Osteocyte (in vitro differentiated cells): Measurements from ENCODE around the gene OR9Q1. TPM values are rescaled to one million over a fixed set of nuclear protein-coding genes. Genes with fewer than 3 reads are reported as not detected.

Source experiments
- DNase-seq: peaks from one replicate; pipeline ENCODE4 v3.0.0; 2021; ENCODE audit warnings: mixed read lengths; ENCODE audit not compliant: unreplicated experiment; ENCODE audit errors: extremely low spot score
- H3K27ac Mint-ChIP-seq: one replicate; pipeline ENCODE4 v1.8.0; 2021; ENCODE audit warnings: mild to moderate bottlenecking, mixed read lengths; ENCODE audit not compliant: unreplicated experiment
- H3K27me3 Mint-ChIP-seq: one replicate; pipeline ENCODE4 v1.8.0; 2021; ENCODE audit warnings: mixed read lengths; ENCODE audit not compliant: unreplicated experiment
- H3K36me3 Mint-ChIP-seq: one replicate; pipeline ENCODE4 v1.8.0; 2021; ENCODE audit warnings: mixed read lengths; ENCODE audit not compliant: unreplicated experiment
- H3K4me1 Mint-ChIP-seq: one replicate; pipeline ENCODE4 v1.8.0; 2021; ENCODE audit warnings: mixed read lengths; ENCODE audit not compliant: unreplicated experiment
- H3K4me3 Mint-ChIP-seq: one replicate; pipeline ENCODE4 v1.8.0; 2021; ENCODE audit warnings: mild to moderate bottlenecking, moderate library complexity, mixed read lengths; ENCODE audit not compliant: unreplicated experiment
- H3K9me3 Mint-ChIP-seq: one replicate; pipeline ENCODE4 v1.8.0; 2021; ENCODE audit warnings: mixed read lengths; ENCODE audit not compliant: unreplicated experiment
- total RNA-seq: library from RNA; stranded (reverse); gene quantifications from 2 replicates; pipeline ENCODE4 v1.2.1, GENCODE V29; 2021
- TF ChIP-seq, protein P1 (sequence below): fragments of 200-600 bp; sonication (generic); IDR thresholded peaks from 2 replicates; pipeline ENCODE4 v1.5.0; 2021; ENCODE audit warnings: antibody characterized with exemption, mild to moderate bottlenecking, moderate library complexity

The OR9Q1 gene
- total RNA-seq, 1 donor from 2014 or later = not detected

DNA sequence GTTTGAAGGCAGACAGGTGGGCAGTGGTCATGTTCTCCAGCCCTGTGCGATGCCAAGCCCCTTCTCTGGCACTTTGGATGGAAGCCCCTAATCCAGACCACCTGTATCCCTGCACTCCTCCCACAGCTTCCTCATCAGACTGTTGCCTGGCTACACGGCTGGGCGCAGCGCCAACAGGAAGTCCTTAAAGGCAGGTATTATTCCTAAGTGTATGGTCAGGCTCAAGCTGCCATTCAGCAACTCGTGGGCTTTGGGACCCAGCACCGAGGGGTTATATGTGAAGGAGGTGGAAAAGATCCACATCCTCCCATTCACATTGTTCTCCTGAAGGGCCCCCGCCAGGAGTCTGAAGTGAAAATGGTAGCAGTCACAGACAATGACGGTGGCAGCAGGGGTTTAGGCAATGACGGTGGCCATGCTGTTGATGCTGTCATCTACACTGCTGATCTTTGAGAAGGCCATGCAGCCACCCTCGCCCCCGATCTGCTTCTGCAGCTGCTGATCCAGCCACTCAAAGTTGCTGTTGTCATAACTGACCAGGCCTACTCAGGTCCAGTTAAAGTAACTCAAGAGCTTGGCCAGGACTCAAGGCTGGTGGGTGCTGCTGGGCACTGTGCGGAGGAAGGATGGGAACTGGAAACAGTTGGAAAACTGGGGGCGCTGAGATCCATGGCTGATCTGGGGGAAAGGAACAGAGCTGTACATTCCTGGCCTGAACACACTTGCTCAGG is 34.8 kb downstream of the OR9Q1 start:
- H3K9me3 Mint-ChIP-seq = peaks cover 10% of the 10 kb centered on the region
- H3K36me3 Mint-ChIP-seq = no peaks in the 10 kb centered on the region
- peaks cover 6% of the 10 kb centered on the region for H3K4me1 Mint-ChIP-seq
- TF ChIP-seq, protein P1, sequence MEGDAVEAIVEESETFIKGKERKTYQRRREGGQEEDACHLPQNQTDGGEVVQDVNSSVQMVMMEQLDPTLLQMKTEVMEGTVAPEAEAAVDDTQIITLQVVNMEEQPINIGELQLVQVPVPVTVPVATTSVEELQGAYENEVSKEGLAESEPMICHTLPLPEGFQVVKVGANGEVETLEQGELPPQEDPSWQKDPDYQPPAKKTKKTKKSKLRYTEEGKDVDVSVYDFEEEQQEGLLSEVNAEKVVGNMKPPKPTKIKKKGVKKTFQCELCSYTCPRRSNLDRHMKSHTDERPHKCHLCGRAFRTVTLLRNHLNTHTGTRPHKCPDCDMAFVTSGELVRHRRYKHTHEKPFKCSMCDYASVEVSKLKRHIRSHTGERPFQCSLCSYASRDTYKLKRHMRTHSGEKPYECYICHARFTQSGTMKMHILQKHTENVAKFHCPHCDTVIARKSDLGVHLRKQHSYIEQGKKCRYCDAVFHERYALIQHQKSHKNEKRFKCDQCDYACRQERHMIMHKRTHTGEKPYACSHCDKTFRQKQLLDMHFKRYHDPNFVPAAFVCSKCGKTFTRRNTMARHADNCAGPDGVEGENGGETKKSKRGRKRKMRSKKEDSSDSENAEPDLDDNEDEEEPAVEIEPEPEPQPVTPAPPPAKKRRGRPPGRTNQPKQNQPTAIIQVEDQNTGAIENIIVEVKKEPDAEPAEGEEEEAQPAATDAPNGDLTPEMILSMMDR = no peak
- peak; percentile 75 for DNase-seq
- peak overlapping the region; percentile 50 for H3K27ac Mint-ChIP-seq
- H3K4me3 Mint-ChIP-seq = no peak overlapping the region
- no peaks in the 10 kb centered on the region for H3K27me3 Mint-ChIP-seq

DNA sequence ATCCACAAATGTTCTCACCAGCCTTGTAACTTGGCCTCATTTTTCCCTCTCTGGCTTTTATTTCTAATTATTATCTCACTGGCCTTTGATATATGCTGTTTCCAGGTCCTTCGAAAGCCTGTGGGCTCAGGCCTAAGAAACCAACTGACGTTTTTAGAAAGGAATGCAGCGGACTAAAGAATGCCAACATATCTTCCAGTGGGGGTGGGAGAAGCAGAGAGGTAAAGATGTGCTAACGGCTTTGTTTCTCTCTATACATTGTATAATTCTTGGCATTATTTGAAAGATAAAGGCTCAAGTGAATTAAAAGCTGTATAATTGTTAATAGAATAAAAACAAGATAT is 35.3 kb downstream of the OR9Q1 start:
- H3K9me3 Mint-ChIP-seq = peaks cover 10% of the 10 kb centered on the region
- H3K4me3 Mint-ChIP-seq = no peak overlapping the region
- H3K27ac Mint-ChIP-seq = peak overlapping the region; percentile 3
- H3K4me1 Mint-ChIP-seq = peaks cover 6% of the 10 kb centered on the region
- H3K27me3 Mint-ChIP-seq = no peaks in the 10 kb centered on the region
- TF ChIP-seq, protein P1 = no peak
- no peak for DNase-seq
- no peaks in the 10 kb centered on the region for H3K36me3 Mint-ChIP-seq

GRCh38 chr11:58060535-58060934 is 36.9 kb downstream of the OR9Q1 start:
- no peak overlapping the region for H3K4me3 Mint-ChIP-seq
- no peak overlapping the region for H3K27ac Mint-ChIP-seq
- TF ChIP-seq, protein P1 = no peak
- no peak for DNase-seq
- H3K36me3 Mint-ChIP-seq = no peaks in the 10 kb centered on the region
- peaks cover 10% of the 10 kb centered on the region for H3K9me3 Mint-ChIP-seq
- H3K27me3 Mint-ChIP-seq = no peaks in the 10 kb centered on the region
- H3K4me1 Mint-ChIP-seq = peaks cover 6% of the 10 kb centered on the region

DNA sequence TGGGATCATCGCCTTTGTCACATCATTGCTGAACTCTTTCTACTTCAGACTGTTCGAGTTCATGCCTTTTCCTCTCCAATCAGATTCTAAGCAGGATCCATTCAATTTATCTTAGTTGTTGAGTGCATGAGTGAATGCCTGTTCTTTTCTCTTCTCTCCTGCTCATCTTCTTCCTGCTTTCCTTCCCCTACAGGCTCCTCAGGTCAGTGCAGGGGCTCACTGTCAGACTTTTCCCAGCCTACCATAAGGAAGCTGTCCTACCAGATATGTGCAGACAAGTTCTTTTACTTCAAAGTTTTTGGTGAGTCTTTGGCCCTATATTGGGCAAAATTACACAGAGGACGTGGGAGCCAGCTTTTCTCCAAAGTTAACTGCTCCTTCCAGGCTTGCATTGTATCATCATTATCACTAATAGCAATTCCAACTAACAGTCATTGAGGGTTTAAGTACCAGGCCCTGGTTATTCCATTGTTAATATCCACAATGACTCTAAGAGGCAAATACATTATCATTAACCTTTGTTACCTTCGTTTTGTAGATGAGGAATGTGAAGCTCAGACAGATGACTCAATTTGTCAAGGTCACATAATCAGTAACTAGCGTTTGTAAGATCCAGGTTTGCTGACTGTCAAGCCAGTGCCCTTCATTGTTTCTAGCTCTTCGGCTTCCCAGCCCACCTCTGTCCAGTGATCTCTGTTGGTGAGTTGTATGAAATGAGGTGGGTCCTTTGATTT is 37.4 kb downstream of the OR9Q1 start:
- H3K27ac Mint-ChIP-seq = no peak overlapping the region
- no peak overlapping the region for H3K4me3 Mint-ChIP-seq
- peaks cover 7% of the 10 kb centered on the region for H3K9me3 Mint-ChIP-seq
- TF ChIP-seq, protein P1 = no peak
- no peaks in the 10 kb centered on the region for H3K27me3 Mint-ChIP-seq
- peaks cover 6% of the 10 kb centered on the region for H3K4me1 Mint-ChIP-seq
- no peak for DNase-seq
- no peaks in the 10 kb centered on the region for H3K36me3 Mint-ChIP-seq

GRCh38 chr11:58061813-58062212 is 38.1 kb downstream of the OR9Q1 start:
- Mint-ChIP-seq H3K9me3 (peaks cover 5% of the 10 kb centered on the region), H3K27ac (no peak overlapping the region), H3K4me1 (peaks cover 6% of the 10 kb centered on the region), H3K27me3 (no peaks in the 10 kb centered on the region), H3K4me3 (no peak overlapping the region), H3K36me3 (no peaks in the 10 kb centered on the region)
- DNase-seq = no peak
- TF ChIP-seq, protein P1 = no peak
